SK-N-SH treated with all-trans-retinoic acid at 6 μM for 48 hours (cell line): Measurements from ENCODE around the gene TMEM135.

Experiments used
- ATAC-seq: fragments of 200-7000 bp; cut with Tn5 transposase; 3 replicates; pipeline ENCODE4 v1.9.1; 2020; ENCODE audit warnings: mild to moderate bottlenecking, moderate library complexity
- ARNTL ChIP-seq: fragments of 450-650 bp; formaldehyde crosslinking; IDR thresholded peaks from 2 replicates; pipeline ENCODE4 v1.5.0; 2020; ENCODE audit warnings: low read depth, mild to moderate bottlenecking, moderate library complexity, borderline replicate concordance
- CSDC2 ChIP-seq: fragments of 250-450 bp; sonication (Bioruptor Pico); IDR thresholded peaks from 2 replicates; pipeline ENCODE4 v1.5.0; 2020; ENCODE audit warnings: mild to moderate bottlenecking, moderate library complexity
- ESRRG ChIP-seq: fragments of 250-450 bp; sonication (Bioruptor Pico); IDR thresholded peaks from 2 replicates; pipeline ENCODE4 v1.6.1; 2021; ENCODE audit warnings: mild to moderate bottlenecking
- GLIS3 ChIP-seq: fragments of 250-450 bp; sonication (Bioruptor Pico); IDR thresholded peaks from 2 replicates; pipeline ENCODE4 v1.5.0; 2020; ENCODE audit warnings: mild to moderate bottlenecking, moderate library complexity
- ISL1 ChIP-seq: fragments of 250-450 bp; sonication (Bioruptor Pico); IDR thresholded peaks from 2 replicates; pipeline ENCODE4 v2.1.2; 2022; ENCODE audit warnings: mild to moderate bottlenecking, moderate library complexity
- OSR1 ChIP-seq: fragments of 250-450 bp; sonication (Bioruptor Pico); IDR thresholded peaks from 2 replicates; pipeline ENCODE4 v1.8.0; 2022; ENCODE audit warnings: moderate library complexity, mild to moderate bottlenecking, inconsistent platforms
- PPARA ChIP-seq: fragments of 250-450 bp; sonication (Bioruptor Pico); IDR thresholded peaks from 2 replicates; pipeline ENCODE4 v1.5.0; 2020; ENCODE audit warnings: mild to moderate bottlenecking, borderline replicate concordance
- RARB ChIP-seq: fragments of 250-450 bp; sonication (Bioruptor Pico); IDR thresholded peaks from 2 replicates; pipeline ENCODE4 v1.8.0; 2021; ENCODE audit warnings: mild to moderate bottlenecking, moderate library complexity
- SNAI2 ChIP-seq: fragments of 250-450 bp; sonication (Bioruptor Pico); IDR thresholded peaks from 2 replicates; pipeline ENCODE4 v1.5.0; 2020; ENCODE audit warnings: mild to moderate bottlenecking, moderate library complexity
- TCF4 ChIP-seq: fragments of 250-450 bp; sonication (Bioruptor Pico); IDR thresholded peaks from 2 replicates; pipeline ENCODE4 v1.8.0; 2021; ENCODE audit warnings: mild to moderate bottlenecking, moderate library complexity, borderline replicate concordance
- TOX ChIP-seq: fragments of 250-450 bp; sonication (Bioruptor Pico); IDR thresholded peaks from 2 replicates; pipeline ENCODE4 v1.8.0; 2021; ENCODE audit warnings: mild to moderate bottlenecking, moderate library complexity, borderline replicate concordance
- ZC3H10 ChIP-seq: fragments of 250-450 bp; sonication (Bioruptor Pico); IDR thresholded peaks from 2 replicates; pipeline ENCODE4 v1.5.1; 2021; ENCODE audit warnings: mild to moderate bottlenecking, moderate library complexity
- ZFP3 ChIP-seq: fragments of 250-450 bp; sonication (Bioruptor Pico); IDR thresholded peaks from 2 replicates; pipeline ENCODE4 v1.5.0; 2020; ENCODE audit warnings: mild to moderate bottlenecking, moderate library complexity
- ZFP30 ChIP-seq: fragments of 450-650 bp; formaldehyde crosslinking; IDR thresholded peaks from 2 replicates; pipeline ENCODE4 v1.5.0; 2022; ENCODE audit warnings: mild to moderate bottlenecking, moderate library complexity
- ZNF565 ChIP-seq: fragments of 450-650 bp; formaldehyde crosslinking; conservative IDR thresholded peaks from 2 replicates; pipeline ENCODE4 v1.5.0; 2020; ENCODE audit warnings: low read depth, mild to moderate bottlenecking, moderate library complexity
- ZNF70 ChIP-seq: fragments of 450-650 bp; formaldehyde crosslinking; IDR thresholded peaks from 2 replicates; pipeline ENCODE4 v1.5.0; 2020; ENCODE audit warnings: mild to moderate bottlenecking, moderate library complexity
- ZNF8 ChIP-seq: fragments of 450-650 bp; formaldehyde crosslinking; IDR thresholded peaks from 2 replicates; pipeline ENCODE4 v1.5.0; 2020; ENCODE audit warnings: mild to moderate bottlenecking, moderate library complexity
- TF ChIP-seq, protein P1 (sequence below): fragments of 250-450 bp; sonication (Bioruptor Pico); IDR thresholded peaks from 2 replicates; pipeline ENCODE4 v1.8.0; 2020; ENCODE audit warnings: mild to moderate bottlenecking, moderate library complexity, borderline replicate concordance
- TF ChIP-seq, protein P2 (sequence below): fragments of 250-450 bp; sonication (Bioruptor Pico); IDR thresholded peaks from 2 replicates; pipeline ENCODE4 v1.8.0; 2021; ENCODE audit warnings: low read depth, mild to moderate bottlenecking, moderate library complexity, borderline replicate concordance
- TF ChIP-seq, protein P3 (sequence below): fragments of 250-450 bp; sonication (Bioruptor Pico); IDR thresholded peaks from 2 replicates; pipeline ENCODE4 v1.5.1; 2021; ENCODE audit warnings: mild to moderate bottlenecking, moderate library complexity
- TF ChIP-seq, protein P4 (sequence below): fragments of 250-450 bp; sonication (Bioruptor Pico); IDR thresholded peaks from 2 replicates; pipeline ENCODE4 v1.5.1; 2020; ENCODE audit warnings: low read depth, mild to moderate bottlenecking, moderate library complexity

TMEM135 gene

DNA sequence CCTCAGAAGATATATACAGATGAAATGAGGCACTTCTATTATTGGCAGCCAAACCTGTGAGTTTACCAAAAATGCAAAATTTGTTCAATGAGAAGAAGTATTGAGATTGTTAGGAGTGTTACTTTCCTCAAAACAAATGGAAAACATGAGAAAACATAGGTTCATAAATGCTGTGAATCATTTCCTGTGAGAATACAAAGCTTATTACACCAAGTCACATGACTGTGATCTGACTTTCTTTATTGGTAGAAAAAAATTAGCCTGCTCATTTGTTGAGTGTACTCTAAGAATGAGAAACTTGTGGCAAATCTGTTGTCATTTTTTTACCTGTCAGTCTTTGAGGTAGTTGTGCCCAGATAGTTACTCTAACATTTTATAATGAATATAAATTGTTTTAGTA, 215.1 kb downstream of the TMEM135 start:
- TF ChIP-seq, protein P1, sequence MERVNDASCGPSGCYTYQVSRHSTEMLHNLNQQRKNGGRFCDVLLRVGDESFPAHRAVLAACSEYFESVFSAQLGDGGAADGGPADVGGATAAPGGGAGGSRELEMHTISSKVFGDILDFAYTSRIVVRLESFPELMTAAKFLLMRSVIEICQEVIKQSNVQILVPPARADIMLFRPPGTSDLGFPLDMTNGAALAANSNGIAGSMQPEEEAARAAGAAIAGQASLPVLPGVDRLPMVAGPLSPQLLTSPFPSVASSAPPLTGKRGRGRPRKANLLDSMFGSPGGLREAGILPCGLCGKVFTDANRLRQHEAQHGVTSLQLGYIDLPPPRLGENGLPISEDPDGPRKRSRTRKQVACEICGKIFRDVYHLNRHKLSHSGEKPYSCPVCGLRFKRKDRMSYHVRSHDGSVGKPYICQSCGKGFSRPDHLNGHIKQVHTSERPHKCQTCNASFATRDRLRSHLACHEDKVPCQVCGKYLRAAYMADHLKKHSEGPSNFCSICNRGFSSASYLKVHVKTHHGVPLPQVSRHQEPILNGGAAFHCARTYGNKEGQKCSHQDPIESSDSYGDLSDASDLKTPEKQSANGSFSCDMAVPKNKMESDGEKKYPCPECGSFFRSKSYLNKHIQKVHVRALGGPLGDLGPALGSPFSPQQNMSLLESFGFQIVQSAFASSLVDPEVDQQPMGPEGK = no peak
- no peak for ATAC-seq

DNA sequence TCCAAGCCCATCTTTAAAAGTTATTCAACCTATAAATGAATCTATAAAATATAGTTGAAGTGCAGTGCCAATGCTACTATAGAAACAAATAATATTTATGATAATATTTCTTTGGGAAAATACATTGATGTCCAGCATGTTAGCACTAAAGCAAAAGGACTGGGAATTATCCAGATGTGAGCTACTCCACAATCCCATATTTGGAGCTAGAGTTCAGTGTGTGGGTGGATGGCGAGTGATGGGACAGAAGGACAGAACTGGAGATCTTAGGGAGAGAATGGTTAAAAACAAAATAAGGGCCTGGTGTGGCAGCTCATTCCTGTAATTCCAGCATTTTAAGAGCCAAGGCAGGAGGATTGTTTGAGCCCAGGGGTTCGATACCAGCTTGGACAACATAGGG, 216.8 kb downstream of the TMEM135 start:
- TF ChIP-seq ZFP30 (CRISPR knock-in tag) (no peak), OSR1 (no peak), TCF4 (CRISPR knock-in tag) (no peak), RARB (CRISPR knock-in tag) (no peak)
- TF ChIP-seq, protein P1 = no peak
- no peak for ATAC-seq

DNA sequence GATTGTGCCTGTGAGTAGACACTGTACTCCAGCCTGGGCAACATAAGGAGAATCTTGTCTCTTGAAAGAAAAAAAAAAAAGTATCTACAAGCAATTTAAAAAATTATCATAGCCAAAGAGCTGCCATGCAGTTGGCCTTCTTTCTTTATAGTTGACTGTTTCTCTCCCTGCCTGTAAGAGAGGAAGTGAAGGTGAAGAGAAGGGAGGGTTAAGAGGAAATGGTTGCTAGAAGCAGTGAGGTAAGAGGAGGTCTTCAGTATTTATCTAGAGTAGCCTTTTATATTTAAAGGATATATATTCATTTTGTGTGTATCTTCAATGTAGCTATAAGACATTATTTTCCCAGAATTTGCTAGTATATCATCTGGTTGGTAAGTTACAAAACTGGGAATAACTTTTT, 217.9 kb downstream of the TMEM135 start:
- TF ChIP-seq ZFP3 (no peak), ZNF8 (no peak), ZNF565 (CRISPR knock-in tag) (no peak), PPARA (CRISPR knock-in tag) (no peak), RARB (CRISPR knock-in tag) (no peak), TCF4 (CRISPR knock-in tag) (no peak), ARNTL (CRISPR knock-in tag) (no peak), TOX (no peak), OSR1 (no peak)
- TF ChIP-seq, protein P2, sequence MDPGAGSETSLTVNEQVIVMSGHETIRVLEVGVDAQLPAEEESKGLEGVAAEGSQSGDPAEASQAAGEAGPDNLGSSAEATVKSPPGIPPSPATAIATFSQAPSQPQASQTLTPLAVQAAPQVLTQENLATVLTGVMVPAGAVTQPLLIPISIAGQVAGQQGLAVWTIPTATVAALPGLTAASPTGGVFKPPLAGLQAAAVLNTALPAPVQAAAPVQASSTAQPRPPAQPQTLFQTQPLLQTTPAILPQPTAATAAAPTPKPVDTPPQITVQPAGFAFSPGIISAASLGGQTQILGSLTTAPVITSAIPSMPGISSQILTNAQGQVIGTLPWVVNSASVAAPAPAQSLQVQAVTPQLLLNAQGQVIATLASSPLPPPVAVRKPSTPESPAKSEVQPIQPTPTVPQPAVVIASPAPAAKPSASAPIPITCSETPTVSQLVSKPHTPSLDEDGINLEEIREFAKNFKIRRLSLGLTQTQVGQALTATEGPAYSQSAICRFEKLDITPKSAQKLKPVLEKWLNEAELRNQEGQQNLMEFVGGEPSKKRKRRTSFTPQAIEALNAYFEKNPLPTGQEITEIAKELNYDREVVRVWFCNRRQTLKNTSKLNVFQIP (CRISPR knock-in tag) = no peak
- TF ChIP-seq, protein P3, sequence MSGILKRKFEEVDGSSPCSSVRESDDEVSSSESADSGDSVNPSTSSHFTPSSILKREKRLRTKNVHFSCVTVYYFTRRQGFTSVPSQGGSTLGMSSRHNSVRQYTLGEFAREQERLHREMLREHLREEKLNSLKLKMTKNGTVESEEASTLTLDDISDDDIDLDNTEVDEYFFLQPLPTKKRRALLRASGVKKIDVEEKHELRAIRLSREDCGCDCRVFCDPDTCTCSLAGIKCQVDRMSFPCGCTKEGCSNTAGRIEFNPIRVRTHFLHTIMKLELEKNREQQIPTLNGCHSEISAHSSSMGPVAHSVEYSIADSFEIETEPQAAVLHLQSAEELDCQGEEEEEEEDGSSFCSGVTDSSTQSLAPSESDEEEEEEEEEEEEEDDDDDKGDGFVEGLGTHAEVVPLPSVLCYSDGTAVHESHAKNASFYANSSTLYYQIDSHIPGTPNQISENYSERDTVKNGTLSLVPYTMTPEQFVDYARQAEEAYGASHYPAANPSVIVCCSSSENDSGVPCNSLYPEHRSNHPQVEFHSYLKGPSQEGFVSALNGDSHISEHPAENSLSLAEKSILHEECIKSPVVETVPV (CRISPR knock-in tag) = no peak
- no peak for ATAC-seq

DNA sequence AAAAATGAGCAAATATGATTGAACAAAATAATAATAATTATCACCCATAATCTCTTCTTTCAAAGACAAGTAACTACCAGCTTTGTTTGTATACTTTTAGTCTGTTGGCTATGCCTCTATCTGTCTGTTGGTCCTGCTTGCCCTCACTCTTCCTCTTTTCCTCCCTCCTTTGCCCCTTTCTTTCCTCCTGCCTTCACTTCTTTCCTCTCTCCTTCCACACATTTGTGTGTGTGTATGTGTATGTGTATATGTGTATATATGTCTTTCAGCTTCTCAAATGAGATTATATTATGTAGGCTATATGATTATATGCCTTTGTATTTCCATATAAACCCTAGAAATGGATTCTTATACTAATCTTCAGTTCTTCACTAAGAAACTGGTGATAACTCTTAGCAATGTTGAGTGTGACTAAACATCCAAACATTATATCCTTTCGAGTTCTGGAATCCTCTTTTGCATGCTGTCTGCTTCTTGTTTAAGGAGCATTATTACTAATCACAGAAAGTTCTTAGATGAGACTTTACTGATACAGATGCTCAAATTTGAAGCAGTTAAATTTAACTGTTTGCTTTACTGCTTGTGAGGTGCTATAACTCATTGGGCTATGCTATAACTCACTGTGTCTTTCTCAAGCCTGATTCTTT, 219.1 kb downstream of the TMEM135 start:
- TF ChIP-seq PPARA (CRISPR knock-in tag) = no peak
- TF ChIP-seq, protein P4, sequence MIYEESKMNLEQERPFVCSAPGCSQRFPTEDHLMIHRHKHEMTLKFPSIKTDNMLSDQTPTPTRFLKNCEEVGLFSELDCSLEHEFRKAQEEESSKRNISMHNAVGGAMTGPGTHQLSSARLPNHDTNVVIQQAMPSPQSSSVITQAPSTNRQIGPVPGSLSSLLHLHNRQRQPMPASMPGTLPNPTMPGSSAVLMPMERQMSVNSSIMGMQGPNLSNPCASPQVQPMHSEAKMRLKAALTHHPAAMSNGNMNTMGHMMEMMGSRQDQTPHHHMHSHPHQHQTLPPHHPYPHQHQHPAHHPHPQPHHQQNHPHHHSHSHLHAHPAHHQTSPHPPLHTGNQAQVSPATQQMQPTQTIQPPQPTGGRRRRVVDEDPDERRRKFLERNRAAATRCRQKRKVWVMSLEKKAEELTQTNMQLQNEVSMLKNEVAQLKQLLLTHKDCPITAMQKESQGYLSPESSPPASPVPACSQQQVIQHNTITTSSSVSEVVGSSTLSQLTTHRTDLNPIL (CRISPR knock-in tag) = no peak
- TF ChIP-seq GLIS3 (CRISPR knock-in tag) = no peak
- TF ChIP-seq ISL1 (CRISPR knock-in tag) = no peak
- no peak for TF ChIP-seq RARB (CRISPR knock-in tag)
- no peak for TF ChIP-seq TOX
- no peak for TF ChIP-seq ZC3H10 (CRISPR knock-in tag)
- no peak for TF ChIP-seq SNAI2 (CRISPR knock-in tag)
- no peak for TF ChIP-seq ZNF8
- no peak for TF ChIP-seq ZNF565 (CRISPR knock-in tag)
- TF ChIP-seq ESRRG (CRISPR knock-in tag) = no peak
- TF ChIP-seq ZNF70 = no peak
- no peak for TF ChIP-seq OSR1
- TF ChIP-seq CSDC2 (CRISPR knock-in tag) = no peak
- no peak for TF ChIP-seq ZFP3
- TF ChIP-seq, protein P2 (CRISPR knock-in tag) = no peak
- ATAC-seq = no peak
